Activated CD8-positive, alpha-beta memory T cell treated with anti-CD3 and anti-CD28 coated beads, Interleukin-2, amount 10 ng/mL, durations not matched to agents 7 days and 5 days (primary cell): ENCODE results near the gene ACOX3. TPM values are rescaled to one million over a fixed set of nuclear protein-coding genes. Genes with fewer than 3 reads are reported as not detected.

ENCODE experiments used
- ATAC-seq: fragments of 150-1000 bp; cut with Tn5 transposase; one replicate; pipeline ENCODE4 v1.10.0; 2021; ENCODE audit warnings: moderate library complexity
- CTCF ChIA-PET: fragments of 350-600 bp; sonication (Branson Sonifier 250); formaldehyde crosslinking; loops from one replicate; lab custom pipeline; 2021; ENCODE audit warnings: antibody characterized with exemption; lab: Charles Lee
- DNase-seq: peaks from one replicate; pipeline ENCODE4 v3.0.0-alpha.2; 2020
- H3K27ac Mint-ChIP-seq: one replicate; pipeline ENCODE4 v1.8.0; 2021; ENCODE audit warnings: mild to moderate bottlenecking, mixed read lengths
- H3K27me3 Mint-ChIP-seq: one replicate; pipeline ENCODE4 v1.8.0; 2021; ENCODE audit warnings: mixed read lengths
- H3K36me3 Mint-ChIP-seq: one replicate; pipeline ENCODE4 v1.8.0; 2021; ENCODE audit warnings: mild to moderate bottlenecking, mixed read lengths
- H3K4me1 Mint-ChIP-seq: one replicate; pipeline ENCODE4 v1.8.0; 2021; ENCODE audit warnings: mixed read lengths
- H3K4me3 Mint-ChIP-seq: one replicate; pipeline ENCODE4 v1.8.0; 2021; ENCODE audit warnings: mild to moderate bottlenecking, moderate library complexity, mixed read lengths
- H3K9me3 Mint-ChIP-seq: one replicate; pipeline ENCODE4 v1.8.0; 2022; ENCODE audit warnings: low read depth, mixed read lengths
- total RNA-seq, 2 experiments: library from RNA; stranded (reverse); gene quantifications; one replicate each; pipeline ENCODE4 v1.2.3, GENCODE V29; 2021

The ACOX3 gene
- total RNA-seq, 2 experiments from 2014 or later: 11.7 to 13.0 TPM

GRCh38 chr4:8383451-8384160 lies 56.9 kb downstream of the ACOX3 start:
- no peak overlapping the region for H3K27ac Mint-ChIP-seq
- H3K36me3 Mint-ChIP-seq: no peaks in the 10 kb centered on the region
- no peaks in the 10 kb centered on the region for H3K4me1 Mint-ChIP-seq
- H3K9me3 Mint-ChIP-seq: no peaks in the 10 kb centered on the region
- DNase-seq (no peak), ATAC-seq (no peak)
- CTCF ChIA-PET: no interaction called here
- H3K27me3 Mint-ChIP-seq: no peaks in the 10 kb centered on the region
- no peak overlapping the region for H3K4me3 Mint-ChIP-seq

- no peaks in the 10 kb centered on the region for H3K36me3 Mint-ChIP-seq
Observed at GRCh38 chr4:8383016-8383415, 57.5 kb downstream of the ACOX3 start.

DNA sequence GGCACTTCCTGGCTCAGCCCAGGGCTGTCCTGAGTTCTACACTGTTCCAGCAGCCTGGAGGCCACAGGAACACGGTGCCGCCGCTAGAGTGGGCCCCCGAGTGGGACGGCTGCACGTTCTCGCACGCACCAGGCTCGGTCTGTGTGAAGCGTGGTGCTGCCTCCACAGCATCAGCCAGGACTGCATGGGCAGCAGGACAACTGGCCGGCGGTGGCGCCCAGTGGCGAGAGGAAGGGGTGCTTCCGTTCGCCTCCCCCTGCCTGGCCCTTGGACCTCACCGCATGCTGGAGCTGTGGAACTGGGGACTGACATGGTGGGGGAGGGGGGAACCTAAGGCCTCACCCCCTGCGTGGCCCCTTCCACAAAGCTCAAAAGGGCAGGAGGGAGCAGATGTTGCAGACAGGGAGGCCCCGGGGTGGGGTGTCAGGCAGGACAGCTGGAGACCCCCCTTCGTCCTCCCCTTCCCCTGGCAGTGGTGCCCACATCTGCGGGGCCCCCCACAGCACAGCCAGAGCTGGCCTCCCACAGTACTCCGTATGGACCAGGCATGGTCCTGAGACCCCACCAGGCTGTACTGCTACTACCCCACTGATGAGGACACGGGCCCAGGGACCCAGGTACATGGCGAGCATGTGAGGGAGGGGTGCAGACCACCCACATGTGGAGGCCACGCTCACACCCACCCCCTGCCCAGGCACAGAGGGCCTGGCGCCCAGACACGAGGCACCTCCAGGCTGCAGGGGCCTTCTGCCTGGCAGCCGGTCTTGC lies 58.5 kb downstream of the ACOX3 start:
- CTCF ChIA-PET: no interaction called here
- no peak overlapping the region for H3K27ac Mint-ChIP-seq
- no peak overlapping the region for H3K4me3 Mint-ChIP-seq
- no peaks in the 10 kb centered on the region for H3K27me3 Mint-ChIP-seq
- no peaks in the 10 kb centered on the region for H3K9me3 Mint-ChIP-seq
- no peak for DNase-seq
- no peak for ATAC-seq
- H3K36me3 Mint-ChIP-seq: no peaks in the 10 kb centered on the region
- no peaks in the 10 kb centered on the region for H3K4me1 Mint-ChIP-seq

More at GRCh38 chr4:8383016-8383415, 57.5 kb downstream of the ACOX3 start:
- Mint-ChIP-seq H3K27ac (no peak overlapping the region), H3K9me3 (no peaks in the 10 kb centered on the region), H3K4me3 (no peak overlapping the region), H3K4me1 (no peaks in the 10 kb centered on the region), H3K27me3 (no peaks in the 10 kb centered on the region)
- ATAC-seq (no peak), DNase-seq (no peak)
- CTCF ChIA-PET: no interaction called here

DNA sequence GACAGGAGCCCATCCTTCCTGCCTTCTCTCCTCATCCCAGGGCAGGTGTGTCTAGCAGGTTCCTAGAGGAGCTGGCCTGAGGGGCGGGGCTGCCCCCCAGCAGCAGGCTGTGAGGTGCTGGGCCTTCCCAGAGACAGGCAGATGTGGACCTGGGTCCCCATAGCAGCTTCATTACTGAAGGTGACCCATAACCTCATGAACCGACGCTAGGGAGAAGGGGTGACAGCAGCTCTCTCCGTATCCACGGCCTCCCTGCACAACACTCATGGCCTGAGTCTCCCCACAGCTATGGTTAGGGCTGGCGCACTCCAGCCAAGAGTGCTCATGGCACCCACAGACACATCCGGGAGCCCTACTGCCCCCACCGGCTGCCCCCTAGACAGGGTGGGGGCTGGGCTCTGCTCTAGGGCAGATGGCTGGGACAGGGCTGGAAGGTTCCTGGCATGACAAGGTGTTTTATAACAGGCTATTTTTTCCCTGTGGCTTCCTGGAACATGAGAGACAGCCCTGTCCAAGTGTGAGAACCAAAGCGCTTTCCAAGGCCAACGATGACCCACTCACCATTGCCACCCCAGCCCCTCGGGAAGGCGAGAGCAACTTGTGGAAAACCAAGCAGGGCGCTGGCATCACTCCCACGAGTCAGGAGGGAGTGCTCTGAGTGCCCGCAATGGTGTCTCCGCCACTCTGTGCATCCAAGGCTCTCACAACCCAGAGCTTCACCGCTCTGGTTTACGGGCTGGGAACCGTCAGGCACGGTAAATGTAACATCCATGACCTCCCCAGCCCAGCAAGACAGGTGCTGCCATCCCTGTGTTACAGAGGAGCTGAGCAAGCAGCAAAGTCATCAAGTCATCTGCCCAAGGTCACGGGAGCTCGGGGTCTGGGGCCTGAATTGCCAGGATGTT lies 59.8 kb downstream of the ACOX3 start:
- no peaks in the 10 kb centered on the region for H3K27me3 Mint-ChIP-seq
- no peak overlapping the region for H3K27ac Mint-ChIP-seq
- H3K36me3 Mint-ChIP-seq: no peaks in the 10 kb centered on the region
- H3K4me1 Mint-ChIP-seq: no peaks in the 10 kb centered on the region
- ATAC-seq: no peak
- DNase-seq: no peak
- CTCF ChIA-PET: no interaction called here
- H3K9me3 Mint-ChIP-seq: no peaks in the 10 kb centered on the region
- H3K4me3 Mint-ChIP-seq: no peak overlapping the region

DNA sequence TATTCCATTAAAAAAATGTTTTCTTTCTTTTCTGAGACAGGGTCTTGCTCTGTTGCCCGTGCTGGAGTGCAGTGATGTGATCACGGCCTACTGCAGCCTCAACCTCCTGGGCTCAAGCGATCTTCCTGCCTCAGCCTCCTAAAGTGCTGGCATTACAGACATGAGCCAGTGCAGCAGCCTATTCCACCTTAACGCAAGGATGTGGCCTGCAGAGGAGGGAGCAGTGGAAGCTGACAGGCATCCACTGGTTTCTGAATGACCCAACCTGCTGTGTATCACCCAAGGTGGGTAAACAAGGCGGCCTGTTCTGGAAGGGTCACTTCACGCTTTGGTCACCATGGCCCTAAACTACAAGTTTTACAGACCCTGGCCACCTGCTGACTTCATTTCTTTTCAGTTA lies 60.8 kb downstream of the ACOX3 start:
- Mint-ChIP-seq H3K9me3 (no peaks in the 10 kb centered on the region), H3K4me1 (no peaks in the 10 kb centered on the region), H3K27ac (no peak overlapping the region), H3K4me3 (no peak overlapping the region), H3K27me3 (no peaks in the 10 kb centered on the region), H3K36me3 (no peaks in the 10 kb centered on the region)
- DNase-seq (no peak), ATAC-seq (no peak)
- CTCF ChIA-PET: no interaction called here

GRCh38 chr4:8379281-8379680 lies 61.2 kb downstream of the ACOX3 start:
- Mint-ChIP-seq H3K27me3 (no peaks in the 10 kb centered on the region), H3K9me3 (no peaks in the 10 kb centered on the region), H3K36me3 (no peaks in the 10 kb centered on the region), H3K4me1 (no peaks in the 10 kb centered on the region), H3K27ac (no peak overlapping the region), H3K4me3 (no peak overlapping the region)
- ATAC-seq (no peak), DNase-seq (no peak)
- CTCF ChIA-PET: no interaction called here

- DNase-seq (no peak), ATAC-seq (no peak)
- H3K27me3 Mint-ChIP-seq: no peaks in the 10 kb centered on the region
- CTCF ChIA-PET: no interaction called here
- H3K27ac Mint-ChIP-seq: no peak overlapping the region
- H3K36me3 Mint-ChIP-seq: no peaks in the 10 kb centered on the region
- no peaks in the 10 kb centered on the region for H3K9me3 Mint-ChIP-seq
- H3K4me1 Mint-ChIP-seq: no peaks in the 10 kb centered on the region
- no peak overlapping the region for H3K4me3 Mint-ChIP-seq
Observed at GRCh38 chr4:8378776-8379175, 61.7 kb downstream of the ACOX3 start.

DNA sequence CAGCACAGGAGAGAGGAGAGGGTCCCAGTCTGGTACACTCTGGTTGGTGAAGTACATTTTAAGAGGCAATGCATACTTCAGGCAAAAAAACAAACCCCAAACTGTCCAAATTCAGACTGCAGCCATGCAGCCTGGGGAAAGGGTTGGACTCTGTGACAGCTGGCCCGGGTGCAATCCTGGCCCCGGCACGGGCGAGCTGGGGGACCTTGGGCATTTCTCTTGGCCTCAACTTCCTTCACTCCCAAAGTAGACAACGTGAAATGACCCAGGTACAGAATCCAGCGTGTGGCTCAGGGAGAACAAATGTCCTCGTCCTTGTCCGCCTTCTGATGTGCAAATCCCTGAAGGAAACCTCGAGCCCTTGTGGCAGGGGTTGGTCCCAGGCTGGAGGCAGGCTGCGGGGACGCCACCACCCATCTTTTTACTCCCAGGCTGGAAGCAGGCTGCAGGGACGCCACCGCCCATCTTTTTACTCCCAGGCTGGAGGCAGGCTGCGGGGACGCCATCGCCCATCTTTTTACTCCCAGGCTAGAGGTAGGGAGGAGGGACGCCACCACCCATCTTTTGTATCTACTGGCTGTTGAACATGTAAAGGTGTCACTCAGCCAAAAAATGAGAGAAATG lies 62.3 kb downstream of the ACOX3 start:
- H3K27ac Mint-ChIP-seq: no peak overlapping the region
- no peak overlapping the region for H3K4me3 Mint-ChIP-seq
- no peaks in the 10 kb centered on the region for H3K36me3 Mint-ChIP-seq
- H3K27me3 Mint-ChIP-seq: no peaks in the 10 kb centered on the region
- no peaks in the 10 kb centered on the region for H3K4me1 Mint-ChIP-seq
- CTCF ChIA-PET: no interaction called here
- ATAC-seq (no peak), DNase-seq (no peak)
- no peaks in the 10 kb centered on the region for H3K9me3 Mint-ChIP-seq

GRCh38 chr4:8377103-8378075 lies 63.1 kb downstream of the ACOX3 start:
- no peak overlapping the region for H3K27ac Mint-ChIP-seq
- DNase-seq: no peak
- H3K36me3 Mint-ChIP-seq: no peaks in the 10 kb centered on the region
- CTCF ChIA-PET: no interaction called here
- ATAC-seq: no peak
- H3K27me3 Mint-ChIP-seq: no peaks in the 10 kb centered on the region
- no peaks in the 10 kb centered on the region for H3K9me3 Mint-ChIP-seq
- H3K4me3 Mint-ChIP-seq: no peak overlapping the region
- H3K4me1 Mint-ChIP-seq: no peaks in the 10 kb centered on the region

- no peak for ATAC-seq
- DNase-seq: no peak
- CTCF ChIA-PET: no interaction called here
- no peaks in the 10 kb centered on the region for H3K36me3 Mint-ChIP-seq
- no peaks in the 10 kb centered on the region for H3K27me3 Mint-ChIP-seq
- no peak overlapping the region for H3K4me3 Mint-ChIP-seq
- no peaks in the 10 kb centered on the region for H3K9me3 Mint-ChIP-seq
- no peak overlapping the region for H3K27ac Mint-ChIP-seq
- H3K4me1 Mint-ChIP-seq: no peaks in the 10 kb centered on the region
Observed at GRCh38 chr4:8376361-8377102, 64.0 kb downstream of the ACOX3 start.

- Mint-ChIP-seq H3K36me3 (no peaks in the 10 kb centered on the region), H3K27ac (no peak overlapping the region), H3K4me1 (no peaks in the 10 kb centered on the region), H3K9me3 (no peaks in the 10 kb centered on the region), H3K27me3 (no peaks in the 10 kb centered on the region), H3K4me3 (no peak overlapping the region)
- ATAC-seq: no peak
- no peak for DNase-seq
- CTCF ChIA-PET: interaction anchor here (1.0 kb wide), 1 partner anchor 11 kb away, joined by 3 read pairs; no protein-coding TSS in a partner anchor
Observed at GRCh38 chr4:8374851-8375649, 65.5 kb downstream of the ACOX3 start.
